Stimulated activated CD8-positive, alpha-beta memory T cell treated with anti-CD3 and anti-CD28 coated beads, Interleukin-12 subunit alpha, Interleukin-12 subunit beta, amount 100 ng/mL, for 1 hour (primary cell): ENCODE measurements around the gene C1orf50.
A peak's percentile ranks its signal among the peaks of the same experiment; 100 is the strongest.

Source experiments
- DNase-seq: peaks from one replicate; pipeline ENCODE4 v3.0.0-alpha.2; 2020; ENCODE audit warnings: low read depth

C1orf50 gene

GRCh38 chr1:42759114-42759513 lies 7.9 kb upstream of the C1orf50 start:
- DNase-seq = no peak

GRCh38 chr1:42761567-42761966 lies 5.5 kb upstream of the C1orf50 start:
- DNase-seq = no peak

DNA sequence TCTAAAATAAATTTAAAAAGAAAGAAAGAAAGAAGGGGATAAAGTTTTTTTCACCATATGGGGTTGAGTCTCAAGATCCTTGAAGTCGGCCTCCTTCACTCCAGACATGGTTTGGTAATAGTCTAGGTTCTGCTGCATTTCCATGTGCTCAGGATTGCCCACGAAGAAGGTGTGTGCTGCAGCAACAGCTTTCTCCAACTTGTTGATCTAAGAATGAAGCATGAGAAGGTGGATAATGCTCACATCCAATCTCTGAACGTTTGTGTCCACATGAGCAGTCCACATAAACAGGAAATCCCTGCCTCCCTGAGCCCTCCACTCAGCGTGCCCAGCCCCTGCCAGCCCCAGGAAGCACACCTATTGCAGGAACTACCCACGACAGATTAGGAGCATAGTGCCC lies 4.8 kb upstream of the C1orf50 start:
- no peak for DNase-seq

DNA sequence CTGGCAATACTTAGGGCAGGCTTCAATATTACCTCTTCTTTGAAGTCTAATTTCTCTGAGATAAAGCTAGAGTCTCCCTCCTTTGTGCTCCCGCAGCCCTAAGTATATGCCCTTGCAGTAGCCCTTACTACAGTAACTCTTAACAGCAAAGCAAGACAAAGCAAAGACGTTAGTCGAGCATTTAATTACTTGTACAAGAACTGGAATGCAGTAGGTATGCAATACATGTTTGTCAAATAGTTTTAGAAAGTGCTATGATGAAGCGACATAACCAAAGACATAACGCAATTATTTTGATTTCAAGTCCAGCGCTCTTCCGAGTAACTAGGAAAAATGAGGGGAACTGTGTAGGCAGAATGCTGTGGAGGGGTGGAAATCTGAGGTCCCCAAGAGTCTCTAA lies 1.8 kb upstream of the C1orf50 start:
- DNase-seq = no peak

GRCh38 chr1:42765832-42766740 lies 963 bp upstream of the C1orf50 start:
- no peak for DNase-seq

GRCh38 chr1:42767510-42768000 lies 506 bp downstream of the C1orf50 start:
- no peak for DNase-seq

GRCh38 chr1:42768172-42768571 lies 1.1 kb downstream of the C1orf50 start:
- DNase-seq = no peak

GRCh38 chr1:42769811-42770210 lies 2.8 kb downstream of the C1orf50 start:
- no peak for DNase-seq

DNA sequence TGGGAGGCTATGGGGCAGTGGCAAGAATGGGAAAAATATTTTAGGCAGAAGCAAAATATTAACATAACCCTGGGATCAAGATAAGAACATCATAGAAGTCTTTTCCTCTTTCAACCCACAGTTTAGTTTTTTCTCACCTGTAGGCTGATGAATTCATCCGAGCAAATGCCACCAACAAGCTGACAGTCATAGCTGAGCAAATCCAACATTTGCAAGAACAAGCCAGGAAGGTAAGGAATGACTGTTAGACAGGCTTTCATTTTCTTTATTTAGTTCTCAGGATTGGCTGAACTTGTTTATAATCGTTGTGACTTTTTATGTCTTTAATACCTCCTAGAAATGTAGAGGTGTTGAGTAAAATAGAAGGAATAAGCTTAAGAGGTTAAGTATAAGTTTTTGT lies 6.4 kb downstream of the C1orf50 start:
- DNase-seq = no peak

GRCh38 chr1:42774928-42775526 lies 8.0 kb downstream of the C1orf50 start:
- no peak for DNase-seq

- no peak for DNase-seq
Observed at GRCh38 chr1:42776502-42776901, 9.5 kb downstream of the C1orf50 start.

- no peak for DNase-seq
Observed at GRCh38 chr1:42777852-42778251, 10.8 kb downstream of the C1orf50 start.

- no peak for DNase-seq
Observed at GRCh38 chr1:42779725-42780124, 12.7 kb downstream of the C1orf50 start.

DNA sequence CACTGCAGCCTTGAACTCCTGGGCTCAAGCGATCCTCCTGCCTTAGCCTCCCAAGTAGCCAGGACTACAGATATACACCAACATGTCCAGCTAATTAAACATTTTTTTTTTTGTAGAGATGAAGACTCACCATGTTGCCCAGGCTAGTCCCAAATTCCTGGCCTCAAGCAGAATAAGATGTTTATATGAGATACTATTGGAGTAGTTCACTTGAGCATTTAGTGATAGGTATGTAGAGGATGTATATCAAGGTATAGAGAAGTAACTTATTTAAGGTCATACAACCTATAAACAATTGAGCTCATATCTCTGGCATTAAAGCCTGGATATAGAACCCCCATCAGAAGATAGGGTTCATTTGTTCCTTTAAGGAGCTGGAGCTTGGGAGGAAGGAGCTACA lies 13.1 kb downstream of the C1orf50 start:
- DNase-seq = no peak

DNA sequence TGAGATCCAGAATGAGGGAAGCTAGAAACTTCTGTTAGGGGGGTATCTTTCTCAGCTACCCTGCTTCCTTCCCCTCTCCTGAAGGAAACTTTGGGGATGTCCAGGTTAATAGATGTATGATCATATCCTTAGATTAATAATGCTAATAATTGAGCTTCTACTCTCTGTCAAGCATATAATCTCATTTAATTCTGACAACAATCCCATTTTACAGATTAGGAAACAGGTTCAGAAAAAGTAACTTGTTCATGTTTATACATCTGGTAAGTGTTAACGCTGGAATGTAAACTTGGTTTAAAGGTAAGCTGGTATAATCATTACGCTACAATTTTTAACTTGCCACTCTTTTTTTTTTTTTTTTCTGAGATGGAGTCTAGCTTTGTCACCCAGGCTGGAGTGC lies 16.0 kb downstream of the C1orf50 start:
- no peak for DNase-seq

- no peak for DNase-seq
Observed at GRCh38 chr1:42784547-42784945, 17.5 kb downstream of the C1orf50 start.

DNA sequence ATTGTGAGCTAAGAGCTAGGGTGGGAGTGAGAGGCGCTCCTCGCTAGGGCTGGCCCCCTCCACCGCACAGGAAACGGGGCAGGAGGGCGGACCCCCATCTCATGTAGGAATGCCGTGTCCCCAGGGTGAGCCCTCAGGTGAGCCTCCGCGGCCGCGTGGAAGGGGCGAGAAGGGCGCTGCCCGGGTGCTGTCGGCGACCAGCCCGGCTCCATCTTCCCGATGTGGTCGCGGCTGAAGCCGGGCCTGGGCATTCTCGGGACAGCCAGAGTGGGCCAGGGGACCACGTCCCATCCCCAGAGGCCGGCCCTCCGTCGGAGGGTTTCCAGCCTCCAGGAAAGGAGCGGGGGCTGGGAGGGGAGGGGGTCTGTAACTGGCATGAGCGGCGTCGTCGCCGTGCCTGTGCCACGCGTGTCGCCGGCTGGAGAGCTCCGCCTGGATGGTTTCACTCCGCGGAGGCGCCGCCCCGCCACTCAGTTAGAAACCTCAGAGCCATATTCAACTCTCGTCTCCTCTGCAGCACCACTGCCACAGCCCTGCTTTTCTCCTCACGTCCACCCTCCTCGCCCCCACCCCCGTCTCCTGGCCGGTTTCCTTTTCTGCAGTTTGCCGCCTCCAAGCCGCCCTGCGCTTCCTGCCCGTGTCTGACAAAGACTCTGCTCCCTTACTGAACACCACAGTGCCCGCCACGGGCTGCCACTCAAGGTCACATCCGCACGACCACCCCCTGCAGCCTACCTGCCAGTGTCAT lies 18.1 kb downstream of the C1orf50 start, which contains the start of gene TMEM269:
TSS of gene TMEM269 (plus strand) at position 46 of the 748 bp plus-strand sequence. CDS start 4,903 bp downstream, outside the sequence.
- peak; percentile 6 for DNase-seq

- DNase-seq = no peak
Observed at GRCh38 chr1:42786097-42786496, 19.0 kb downstream of the C1orf50 start.

DNA sequence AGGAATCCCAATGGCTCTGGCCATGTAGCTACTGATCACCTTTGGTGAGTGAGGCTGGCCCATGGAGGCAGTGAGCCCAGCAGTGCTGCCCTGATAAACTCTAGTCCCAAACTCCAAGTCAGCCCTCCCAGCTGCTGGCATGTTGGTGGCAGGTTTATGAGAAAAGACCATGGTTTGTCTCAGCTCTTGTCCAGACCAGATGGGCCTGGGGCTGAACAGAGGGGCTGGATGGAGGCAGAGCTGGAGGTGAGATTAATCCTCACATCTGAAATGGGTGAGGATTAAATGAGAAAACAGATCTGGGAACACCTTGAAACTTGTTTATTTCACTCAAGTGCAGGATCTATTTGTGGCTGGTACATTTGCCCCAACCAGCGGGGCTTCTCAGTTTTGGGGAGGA lies 21.0 kb downstream of the C1orf50 start:
- no peak for DNase-seq

- no peak for DNase-seq
Observed at GRCh38 chr1:42793824-42794223, 26.8 kb downstream of the C1orf50 start.

GRCh38 chr1:42797414-42797813 lies 30.4 kb downstream of the C1orf50 start:
- no peak for DNase-seq

GRCh38 chr1:42797979-42798378 lies 30.9 kb downstream of the C1orf50 start:
- DNase-seq = no peak
